Measurements from ENCODE around the gene PILRA. TPM values are rescaled to one million over a fixed set of nuclear protein-coding genes. Genes with fewer than 3 reads are reported as not detected.

Gene PILRA
- total and polyA plus RNA-seq, 4 experiments from 2014 or later, result 0.32 to 5.8 (median 5.7) TPM; not detected in 1

GRCh38 chr7:100430493-100431285 is 57.4 kb downstream of the PILRA start:
- peaks cover 22% of the 10 kb centered on the region for H3K36me3 ChIP-seq (ENCODE audit: insufficient read depth, low read length)
- Mint-ChIP-seq H3K4me3 (peak overlapping the region; percentile 82 to 91 (median 86)), H3K27me3 (peaks cover 0 to 5% of the 10 kb centered on the region in 2 donors), H3K27ac (peak overlapping the region; percentile 90 to 99 (median 93)), H3K4me1 (peaks cover 28 to 75% (median 48%) of the 10 kb centered on the region in 4 donors), H3K9me3 (peaks cover 0 to 12% (median 0%) of the 10 kb centered on the region in 8 donors), H3K36me3 (peaks cover 12 to 62% of the 10 kb centered on the region in 2 donors)
- H3K9me3 ChIP-seq (ENCODE audit: control insufficient read depth in 1 of 2, low read length in 2 of 2), result no peaks in the 10 kb centered on the region
- no peaks in the 10 kb centered on the region for H3K27me3 ChIP-seq (ENCODE audit: insufficient read depth, low read length)
- peak overlapping the region; percentile 23 to 95 for H3K4me3 ChIP-seq (ENCODE audit: low read length in 2 of 2)
- H3K4me1 ChIP-seq (ENCODE audit: insufficient read depth, low read length), result peaks cover 54% of the 10 kb centered on the region
- CTCF ChIA-PET (ENCODE audit: partially characterized antibody), result interaction anchor here (1.2 kb wide), 1 partner anchor 118 kb away, joined by 3 read pairs; no protein-coding TSS in a partner anchor
- intact Hi-C loops (cut with micrococcal nuclease), result no loop called here
- peak overlapping the region; percentile 100 for H3K27ac ChIP-seq (ENCODE audit: low read depth, low read length)
- POLR2A ChIA-PET (ENCODE audit: partially characterized antibody), result interaction anchor here (0.8 to 5.2 kb wide), 27 partner anchors 7 to 1056 kb away, joined by 3 to 80 read pairs (median 14); partner anchors contain the start of genes AGFG2, AP4M1, ARPC1B and FBXO24
- peak in 3 of 5 donors; percentile 28 to 61 (median 33) for DNase-seq

- POLR2A ChIA-PET (ENCODE audit: partially characterized antibody), result interaction anchor here (1.0 to 5.2 kb wide), 3 partner anchors 48 to 153 kb away, joined by 3 to 80 read pairs (median 22); partner anchors contain the start of genes FBXO24, LRCH4 and TSC22D4
- H3K27me3 Mint-ChIP-seq, result peaks cover 0 to 5% of the 10 kb centered on the region in 2 donors
- H3K9me3 Mint-ChIP-seq, result peaks cover 0 to 12% (median 0%) of the 10 kb centered on the region in 8 donors
- peaks cover 28 to 78% (median 47%) of the 10 kb centered on the region in 4 donors for H3K4me1 Mint-ChIP-seq
- peak overlapping the region; percentile 64 to 99 (median 88) for H3K27ac Mint-ChIP-seq
- H3K36me3 Mint-ChIP-seq, result peaks cover 12 to 64% of the 10 kb centered on the region in 2 donors
- DNase-seq, result peak in 1 of 5 donors; percentile 49
- Histone ChIP-seq H3K9me3 (ENCODE audit: control insufficient read depth in 1 of 2, low read length in 2 of 2) (no peaks in the 10 kb centered on the region), H3K4me3 (ENCODE audit: low read length in 2 of 2) (peak overlapping the region in 1 of 2 donors; percentile 95), H3K27ac (ENCODE audit: low read depth, low read length) (peak overlapping the region; percentile 100), H3K4me1 (ENCODE audit: insufficient read depth, low read length) (peaks cover 54% of the 10 kb centered on the region), H3K27me3 (ENCODE audit: insufficient read depth, low read length) (no peaks in the 10 kb centered on the region), H3K36me3 (ENCODE audit: insufficient read depth, low read length) (peaks cover 22% of the 10 kb centered on the region)
- intact Hi-C loops (cut with micrococcal nuclease), result no loop called here
- CTCF ChIA-PET (ENCODE audit: partially characterized antibody), result no interaction called here
- peak overlapping the region; percentile 67 to 91 (median 85) for H3K4me3 Mint-ChIP-seq
Measured at GRCh38 chr7:100431286-100431735, 58.0 kb downstream of the PILRA start.

DNA sequence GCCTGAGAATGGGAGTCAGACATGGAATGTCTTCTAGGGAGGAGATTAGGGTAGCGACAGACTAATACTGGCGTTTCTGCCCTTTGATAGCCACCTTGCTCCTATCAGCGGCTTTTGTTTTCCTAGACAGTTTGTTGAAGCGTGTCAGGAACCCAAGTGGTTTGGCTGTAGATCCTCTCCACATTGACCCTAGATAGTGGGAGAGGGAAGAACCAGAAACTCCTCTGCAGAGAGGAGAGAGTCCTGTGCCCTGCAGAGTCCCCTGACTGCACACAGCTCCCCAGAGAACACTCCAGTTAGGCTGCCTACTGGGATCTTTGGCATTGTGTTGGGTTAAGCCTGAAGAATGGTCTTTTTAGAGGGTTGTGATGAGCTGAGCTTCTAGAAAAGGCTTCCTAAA is 58.8 kb downstream of the PILRA start:
- Mint-ChIP-seq H3K4me3 (peak overlapping the region; percentile 67 to 91 (median 83)), H3K9me3 (peaks cover 0 to 14% (median 0%) of the 10 kb centered on the region in 8 donors), H3K36me3 (peaks cover 12 to 66% of the 10 kb centered on the region in 2 donors), H3K27me3 (peaks cover 0 to 5% of the 10 kb centered on the region in 2 donors), H3K27ac (peak overlapping the region; percentile 61 to 99 (median 88)), H3K4me1 (peaks cover 28 to 82% (median 47%) of the 10 kb centered on the region in 4 donors)
- no peak for DNase-seq
- peak overlapping the region in 1 of 2 donors; percentile 11 for H3K4me3 ChIP-seq (ENCODE audit: low read length in 2 of 2)
- H3K4me1 ChIP-seq (ENCODE audit: insufficient read depth, low read length), result peaks cover 59% of the 10 kb centered on the region
- no peaks in the 10 kb centered on the region for H3K9me3 ChIP-seq (ENCODE audit: control insufficient read depth in 1 of 2, low read length in 2 of 2)
- peaks cover 22% of the 10 kb centered on the region for H3K36me3 ChIP-seq (ENCODE audit: insufficient read depth, low read length)
- ChIA-PET CTCF (ENCODE audit: partially characterized antibody) (interaction anchor here (0.7 kb wide), 1 partner anchor 259 kb away, joined by 3 read pairs; no protein-coding TSS in a partner anchor), POLR2A (ENCODE audit: partially characterized antibody) (interaction anchor here (1.0 to 5.2 kb wide), 2 partner anchors 47 to 153 kb away, joined by 3 to 80 read pairs; partner anchors contain the start of genes FBXO24, LRCH4 and TSC22D4)
- H3K27me3 ChIP-seq (ENCODE audit: insufficient read depth, low read length), result no peaks in the 10 kb centered on the region
- no peak overlapping the region for H3K27ac ChIP-seq (ENCODE audit: low read depth, low read length)
- intact Hi-C loops (cut with micrococcal nuclease), result no loop called here

DNA sequence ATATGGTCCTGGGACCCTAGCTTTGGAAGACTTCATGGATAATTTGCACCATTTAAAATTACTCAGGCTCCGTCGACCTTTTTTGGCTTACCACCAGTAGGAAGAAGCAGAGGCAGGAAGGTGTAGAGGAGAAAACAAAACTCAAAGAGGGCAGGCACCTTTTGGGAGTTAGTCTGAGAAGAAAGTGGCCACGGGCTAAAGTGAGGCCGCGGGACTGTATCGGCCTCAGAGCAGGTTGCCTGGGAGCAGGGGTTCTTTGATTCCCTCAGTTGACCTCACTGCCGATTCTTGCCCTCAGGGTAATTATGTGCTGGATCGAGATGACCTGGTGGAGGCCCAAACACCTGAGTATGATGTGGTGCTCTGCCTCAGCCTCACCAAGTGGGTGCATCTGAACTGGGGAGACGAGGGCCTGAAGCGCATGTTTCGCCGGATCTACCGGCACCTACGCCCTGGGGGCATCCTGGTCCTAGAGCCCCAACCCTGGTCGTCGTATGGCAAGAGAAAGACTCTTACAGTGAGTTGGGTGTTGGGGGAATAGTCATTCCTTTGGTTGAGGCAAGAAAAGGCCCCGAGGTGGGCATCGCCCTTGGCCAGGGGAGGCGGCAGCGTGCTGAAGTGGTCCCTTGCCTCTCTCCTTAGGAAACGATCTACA is 59.5 kb downstream of the PILRA start:
- H3K27me3 Mint-ChIP-seq, result peaks cover 0 to 5% of the 10 kb centered on the region in 2 donors
- Histone ChIP-seq H3K27ac (ENCODE audit: low read depth, low read length) (no peak overlapping the region), H3K27me3 (ENCODE audit: insufficient read depth, low read length) (no peaks in the 10 kb centered on the region), H3K9me3 (ENCODE audit: control insufficient read depth in 1 of 2, low read length in 2 of 2) (no peaks in the 10 kb centered on the region), H3K4me1 (ENCODE audit: insufficient read depth, low read length) (peaks cover 58% of the 10 kb centered on the region), H3K4me3 (ENCODE audit: low read length in 2 of 2) (no peak overlapping the region), H3K36me3 (ENCODE audit: insufficient read depth, low read length) (peaks cover 22% of the 10 kb centered on the region)
- H3K4me1 Mint-ChIP-seq, result peaks cover 28 to 82% (median 49%) of the 10 kb centered on the region in 4 donors
- H3K27ac Mint-ChIP-seq, result peak overlapping the region in 6 of 7 donors; percentile 61 to 99 (median 78)
- DNase-seq, result no peak
- CTCF ChIA-PET (ENCODE audit: partially characterized antibody), result interaction anchor here (0.7 to 2.7 kb wide), 2 partner anchors 18 to 259 kb away, joined by 3 to 8 read pairs; no protein-coding TSS in a partner anchor
- POLR2A ChIA-PET (ENCODE audit: partially characterized antibody), result interaction anchor here (0.7 to 7.0 kb wide), 3 partner anchors 21 to 255 kb away, joined by 3 to 74 read pairs (median 3); partner anchors contain the start of genes FBXO24, GPC2, LRCH4 and STAG3
- H3K4me3 Mint-ChIP-seq, result peak overlapping the region in 7 of 8 donors; percentile 31 to 91 (median 57)
- intact Hi-C loops (cut with micrococcal nuclease), result no loop called here
- H3K36me3 Mint-ChIP-seq, result peaks cover 12 to 66% of the 10 kb centered on the region in 2 donors
- H3K9me3 Mint-ChIP-seq, result peaks cover 0 to 14% (median 0%) of the 10 kb centered on the region in 8 donors

- intact Hi-C loops (cut with micrococcal nuclease), result no loop called here
- peak overlapping the region in 6 of 8 donors; percentile 5 to 91 (median 64) for H3K4me3 Mint-ChIP-seq
- no peak overlapping the region for H3K4me3 ChIP-seq (ENCODE audit: low read length in 2 of 2)
- H3K4me1 ChIP-seq (ENCODE audit: insufficient read depth, low read length), result peaks cover 54% of the 10 kb centered on the region
- DNase-seq, result no peak
- H3K4me1 Mint-ChIP-seq, result peaks cover 26 to 77% (median 46%) of the 10 kb centered on the region in 4 donors
- H3K27ac Mint-ChIP-seq, result peak overlapping the region in 6 of 7 donors; percentile 53 to 99 (median 70)
- peaks cover 0 to 14% (median 0%) of the 10 kb centered on the region in 8 donors for H3K9me3 Mint-ChIP-seq
- H3K9me3 ChIP-seq (ENCODE audit: control insufficient read depth in 1 of 2, low read length in 2 of 2), result no peaks in the 10 kb centered on the region
- no peaks in the 10 kb centered on the region for H3K27me3 ChIP-seq (ENCODE audit: insufficient read depth, low read length)
- peaks cover 0 to 5% of the 10 kb centered on the region in 2 donors for H3K27me3 Mint-ChIP-seq
- CTCF ChIA-PET (ENCODE audit: partially characterized antibody), result interaction anchor here (1.3 to 2.7 kb wide), 2 partner anchors 17 to 300 kb away, joined by 5 to 8 read pairs; no protein-coding TSS in a partner anchor
- POLR2A ChIA-PET (ENCODE audit: partially characterized antibody), result interaction anchor here (0.7 to 7.0 kb wide), 3 partner anchors 20 to 256 kb away, joined by 3 to 74 read pairs (median 3); partner anchors contain the start of genes FBXO24, GPC2, LRCH4 and STAG3
- peaks cover 12 to 64% of the 10 kb centered on the region in 2 donors for H3K36me3 Mint-ChIP-seq
- peaks cover 22% of the 10 kb centered on the region for H3K36me3 ChIP-seq (ENCODE audit: insufficient read depth, low read length)
- no peak overlapping the region for H3K27ac ChIP-seq (ENCODE audit: low read depth, low read length)
Measured at GRCh38 chr7:100433276-100433591, 59.9 kb downstream of the PILRA start.

DNA sequence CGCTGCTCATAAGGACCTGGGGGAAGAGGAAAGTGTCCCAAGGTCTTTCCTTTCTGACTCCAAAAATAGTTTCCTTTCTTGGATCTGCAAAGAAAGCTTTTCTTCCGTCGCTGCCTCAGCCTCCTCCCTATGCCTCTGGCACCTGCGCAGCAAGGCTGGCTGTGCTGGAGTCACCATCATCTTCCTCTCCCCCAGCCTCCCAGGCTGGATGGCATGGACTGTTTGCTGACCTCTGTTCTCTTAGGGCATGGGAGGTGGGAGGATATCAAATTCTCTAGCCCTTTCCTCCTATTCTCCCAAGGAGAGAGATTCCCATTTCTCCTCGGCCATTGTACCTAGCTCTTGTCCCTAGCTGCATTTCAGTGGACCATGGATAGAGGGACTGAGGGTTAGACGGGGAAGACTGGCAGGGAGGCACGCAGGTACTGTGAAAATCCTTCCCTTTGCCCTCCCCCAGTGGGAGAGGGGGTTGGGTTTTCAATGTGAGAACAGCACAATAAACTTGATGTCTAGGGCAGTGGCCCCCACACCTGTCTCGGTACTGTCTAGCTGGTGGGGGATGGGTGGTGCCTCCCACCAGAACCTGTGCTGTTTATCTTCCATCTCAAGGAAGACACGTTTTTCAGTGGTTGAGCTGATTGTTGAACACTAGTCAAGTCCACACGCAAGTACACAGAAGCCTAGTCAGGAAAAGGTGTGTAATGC is 60.5 kb downstream of the PILRA start:
- H3K9me3 Mint-ChIP-seq, result peaks cover 0 to 11% (median 0%) of the 10 kb centered on the region in 8 donors
- peak overlapping the region; percentile 85 to 91 (median 90) for H3K4me3 Mint-ChIP-seq
- Histone ChIP-seq H3K4me1 (ENCODE audit: insufficient read depth, low read length) (peaks cover 54% of the 10 kb centered on the region), H3K27ac (ENCODE audit: low read depth, low read length) (no peak overlapping the region), H3K36me3 (ENCODE audit: insufficient read depth, low read length) (peaks cover 22% of the 10 kb centered on the region), H3K27me3 (ENCODE audit: insufficient read depth, low read length) (no peaks in the 10 kb centered on the region), H3K9me3 (ENCODE audit: control insufficient read depth in 1 of 2, low read length in 2 of 2) (no peaks in the 10 kb centered on the region), H3K4me3 (ENCODE audit: low read length in 2 of 2) (no peak overlapping the region)
- intact Hi-C loops (cut with micrococcal nuclease), result no loop called here
- peaks cover 12 to 59% of the 10 kb centered on the region in 2 donors for H3K36me3 Mint-ChIP-seq
- H3K27me3 Mint-ChIP-seq, result peaks cover 0 to 3% of the 10 kb centered on the region in 2 donors
- H3K27ac Mint-ChIP-seq, result peak overlapping the region; percentile 61 to 99 (median 94)
- peaks cover 26 to 72% (median 46%) of the 10 kb centered on the region in 4 donors for H3K4me1 Mint-ChIP-seq
- POLR2A ChIA-PET (ENCODE audit: partially characterized antibody), result interaction anchor here (0.7 to 7.0 kb wide), 5 partner anchors 16 to 256 kb away, joined by 3 to 74 read pairs (median 10); partner anchors contain the start of genes FBXO24, GPC2, LRCH4 and STAG3
- CTCF ChIA-PET (ENCODE audit: partially characterized antibody), result interaction anchor here (1.3 to 2.7 kb wide), 2 partner anchors 17 to 301 kb away, joined by 5 to 8 read pairs; no protein-coding TSS in a partner anchor
- no peak for DNase-seq

All from CD4-positive, alpha-beta memory T cell (primary cell).